ENCODE measurements around the gene C6orf47. TPM values are rescaled to one million over a fixed set of nuclear protein-coding genes. Genes with fewer than 3 reads are reported as not detected.
A peak's percentile ranks its signal among the peaks of the same experiment; 100 is the strongest.

C6orf47 gene
- polyA plus RNA-seq, 1 of the 3 experiments (the other 2 are of a cell fraction) = 10.3 TPM

- Histone ChIP-seq H2AFZ (ENCODE audit: low read depth) (no peak overlapping the region), H3K9me2 (no peaks in the 10 kb centered on the region), H3K9me3 (no peaks in the 10 kb centered on the region), H3K27ac (ENCODE audit: low read depth in 2 of 2, low read length in 1 of 2) (peak overlapping the region in 1 of 2 experiments; percentile 65; a peak in 2 of 4 replicates), H4K20me1 (ENCODE audit: insufficient read depth) (no peaks in the 10 kb centered on the region), H3K4me2 (no peak overlapping the region), H3F3A (replicated peaks; ENCODE audit: insufficient read depth) (peaks cover 49% of the 10 kb centered on the region), H3K4me1 (ENCODE audit: control insufficient read depth in 1 of 2, insufficient read depth in 2 of 2, low read depth in 1 of 2, low read length in 1 of 2) (no peaks in the 10 kb centered on the region), H3K36me3 (replicated peaks in 1 of 2; ENCODE audit: control insufficient read depth in 1 of 2, insufficient read depth in 2 of 2, low read length in 1 of 2) (peaks cover 34 to 88% of the 10 kb centered on the region in 2 experiments), H3K9ac (no peak overlapping the region), H3K4me3 (ENCODE audit: low read depth in 2 of 2, low read length in 1 of 2) (no peak overlapping the region), H3K79me2 (ENCODE audit: insufficient read depth) (peaks cover under 1% of the 10 kb centered on the region; the same call in 1 of the 2 replicates), H3K27me3 (ENCODE audit: insufficient read depth) (no peaks in the 10 kb centered on the region)
- WGBS (ENCODE audit: low lambda C conversion rate) = 96% methylated on average over 6 of the region's 6 CpGs
- TF ChIP-seq, protein P1, sequence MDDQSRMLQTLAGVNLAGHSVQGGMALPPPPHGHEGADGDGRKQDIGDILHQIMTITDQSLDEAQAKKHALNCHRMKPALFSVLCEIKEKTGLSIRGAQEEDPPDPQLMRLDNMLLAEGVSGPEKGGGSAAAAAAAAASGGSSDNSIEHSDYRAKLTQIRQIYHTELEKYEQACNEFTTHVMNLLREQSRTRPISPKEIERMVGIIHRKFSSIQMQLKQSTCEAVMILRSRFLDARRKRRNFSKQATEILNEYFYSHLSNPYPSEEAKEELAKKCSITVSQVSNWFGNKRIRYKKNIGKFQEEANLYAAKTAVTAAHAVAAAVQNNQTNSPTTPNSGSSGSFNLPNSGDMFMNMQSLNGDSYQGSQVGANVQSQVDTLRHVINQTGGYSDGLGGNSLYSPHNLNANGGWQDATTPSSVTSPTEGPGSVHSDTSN (IDR thresholded peaks at IDR 0.05) = no peak
- TF ChIP-seq CTCF (IDR thresholded peaks at IDR 0.05) = no peak
- TF ChIP-seq RAD21 (IDR thresholded peaks at IDR 0.05; ENCODE audit: low read length) = no peak
- no peak for TF ChIP-seq EZH2phosphoT487 (IDR thresholded peaks at IDR 0.05; ENCODE audit: borderline replicate concordance, low read depth)
- no peak for TF ChIP-seq RXRA (IDR thresholded peaks at IDR 0.05; ENCODE audit: borderline replicate concordance, low read depth)
- no peak for TF ChIP-seq SMC3 (IDR thresholded peaks at IDR 0.05; ENCODE audit: low read depth, low read length)
- no peak for TF ChIP-seq POLR2AphosphoS5 (IDR thresholded peaks at IDR 0.05; ENCODE audit: low read depth, low read length)
- TF ChIP-seq YY1 (IDR thresholded peaks at IDR 0.05; ENCODE audit: low read depth) = no peak
- TF ChIP-seq RFX5 (IDR thresholded peaks at IDR 0.05; ENCODE audit: low read length) = no peak
- no peak for TF ChIP-seq IRF3 (IDR thresholded peaks at IDR 0.05; ENCODE audit: low read depth, low read length)
- no peak for TF ChIP-seq GABPA (IDR thresholded peaks at IDR 0.05; ENCODE audit: low read depth)
- DNase-seq = no peak
- CTCF ChIA-PET = interaction anchor here (1.1 kb wide), 1 partner anchor 66 kb away, joined by 3 read pairs; no protein-coding TSS in a partner anchor
- POLR2A ChIA-PET = interaction anchor here (1.1 to 1.2 kb wide), 2 partner anchors 18 to 19 kb away, joined by 3 to 6 read pairs; no protein-coding TSS in a partner anchor
These were observed 20.0 kb downstream of the C6orf47 start for GRCh38 chr6:31640612-31641011.

- Histone ChIP-seq H3K27me3 (ENCODE audit: insufficient read depth) (no peaks in the 10 kb centered on the region), H3F3A (replicated peaks; ENCODE audit: insufficient read depth) (peaks cover 56% of the 10 kb centered on the region), H3K9me3 (no peaks in the 10 kb centered on the region), H3K9ac (no peak overlapping the region; the same call in 1 of the 2 replicates), H3K4me1 (ENCODE audit: control insufficient read depth in 1 of 2, insufficient read depth in 2 of 2, low read depth in 1 of 2, low read length in 1 of 2) (no peaks in the 10 kb centered on the region), H3K4me3 (ENCODE audit: low read depth in 2 of 2, low read length in 1 of 2) (no peak overlapping the region), H3K27ac (ENCODE audit: low read depth in 2 of 2, low read length in 1 of 2) (peak overlapping the region in 1 of 2 experiments; percentile 65; a peak in 2 of 4 replicates), H3K4me2 (no peak overlapping the region), H4K20me1 (ENCODE audit: insufficient read depth) (no peaks in the 10 kb centered on the region), H3K79me2 (ENCODE audit: insufficient read depth) (no peaks in the 10 kb centered on the region), H3K36me3 (replicated peaks in 1 of 2; ENCODE audit: control insufficient read depth in 1 of 2, insufficient read depth in 2 of 2, low read length in 1 of 2) (peaks cover 25 to 88% of the 10 kb centered on the region in 2 experiments), H2AFZ (ENCODE audit: low read depth) (no peak overlapping the region), H3K9me2 (no peaks in the 10 kb centered on the region)
- CTCF ChIA-PET = no interaction called here
- TF ChIP-seq REST (IDR thresholded peaks at IDR 0.05; ENCODE audit: low read depth, low read length) (no peak), FOXM1 (IDR thresholded peaks at IDR 0.05; ENCODE audit: low read depth) (no peak), EZH2phosphoT487 (IDR thresholded peaks at IDR 0.05; ENCODE audit: borderline replicate concordance, low read depth) (no peak), ELF1 (IDR thresholded peaks at IDR 0.05) (no peak), FOXJ3 (CRISPR knock-in tag; IDR thresholded peaks at IDR 0.05) (no peak), CHD2 (IDR thresholded peaks at IDR 0.05; ENCODE audit: low read length, partially characterized antibody) (no peak), GABPA (IDR thresholded peaks at IDR 0.05; ENCODE audit: low read depth) (no peak)
- TF ChIP-seq, protein P1 (IDR thresholded peaks at IDR 0.05) = no peak
- WGBS (ENCODE audit: low lambda C conversion rate) = 75% methylated on average over 9 of the region's 10 CpGs
- DNase-seq = no peak
- POLR2A ChIA-PET = interaction anchor here (1.0 to 2.4 kb wide), 7 partner anchors 10 to 25 kb away, joined by 3 to 10 read pairs (median 5); partner anchors contain the start of gene GPANK1
These were observed 21.1 kb downstream of the C6orf47 start for GRCh38 chr6:31639449-31639861.
